KMS-11 (cell line): ENCODE measurements around the gene ABLIM2.

Experiments
- H2AFZ ChIP-seq: fragments of 200-600 bp; sonication (generic); 2 replicates; pipeline ENCODE4 v1.6.1; 2016; ENCODE audit warnings: antibody characterized with exemption, mixed run types, low read depth
- H3K27ac ChIP-seq: fragments of 200-600 bp; sonication (generic); 2 replicates; pipeline ENCODE4 v1.6.1; 2016; ENCODE audit warnings: mild to moderate bottlenecking, mixed run types
- H3K27me3 ChIP-seq: fragments of 200-600 bp; sonication (generic); 2 replicates; pipeline ENCODE4 v1.6.1; 2017; ENCODE audit warnings: mild to moderate bottlenecking, low read depth, mixed run types, moderate library complexity; ENCODE audit not compliant: insufficient read depth
- H3K36me3 ChIP-seq: fragments of 200-600 bp; sonication (generic); 2 replicates; pipeline ENCODE4 v1.6.1; 2017; ENCODE audit warnings: mild to moderate bottlenecking, mixed run types; ENCODE audit not compliant: insufficient read depth
- H3K4me1 ChIP-seq: fragments of 200-600 bp; sonication (generic); 2 replicates; pipeline ENCODE4 v1.6.1; 2016; ENCODE audit warnings: mild to moderate bottlenecking, low read depth, mixed run types; ENCODE audit not compliant: poor library complexity, severe bottlenecking
- H3K4me2 ChIP-seq: fragments of 200-600 bp; sonication (generic); 2 replicates; pipeline ENCODE4 v1.7.0; 2016; ENCODE audit warnings: mild to moderate bottlenecking, mixed run types
- H3K4me3 ChIP-seq: fragments of 200-600 bp; sonication (generic); IDR thresholded peaks from 2 replicates; pipeline ENCODE4 v1.6.1; 2017; ENCODE audit warnings: low read depth, low read length, mixed read lengths; ENCODE audit not compliant: insufficient read depth
- H3K79me2 ChIP-seq: fragments of 200-600 bp; sonication (generic); 2 replicates; pipeline ENCODE4 v1.6.1; 2016; ENCODE audit warnings: low read depth, mixed run types; ENCODE audit not compliant: insufficient read depth
- H3K9ac ChIP-seq: fragments of 200-600 bp; sonication (generic); 2 replicates; pipeline ENCODE4 v1.6.1; 2016; ENCODE audit warnings: mild to moderate bottlenecking, mixed run types
- H4K20me1 ChIP-seq: fragments of 200-600 bp; sonication (generic); 2 replicates; pipeline ENCODE4 v1.6.1; 2016; ENCODE audit warnings: mild to moderate bottlenecking, mixed run types; ENCODE audit not compliant: insufficient read depth
- TF ChIP-seq, protein P1 (sequence below): fragments of 200-600 bp; sonication (generic); conservative IDR thresholded peaks from 2 replicates; pipeline ENCODE4 v1.6.1; 2017; ENCODE audit warnings: low read depth, mild to moderate bottlenecking, antibody characterized with exemption, low read length, moderate library complexity, mixed read lengths

The ABLIM2 gene

DNA sequence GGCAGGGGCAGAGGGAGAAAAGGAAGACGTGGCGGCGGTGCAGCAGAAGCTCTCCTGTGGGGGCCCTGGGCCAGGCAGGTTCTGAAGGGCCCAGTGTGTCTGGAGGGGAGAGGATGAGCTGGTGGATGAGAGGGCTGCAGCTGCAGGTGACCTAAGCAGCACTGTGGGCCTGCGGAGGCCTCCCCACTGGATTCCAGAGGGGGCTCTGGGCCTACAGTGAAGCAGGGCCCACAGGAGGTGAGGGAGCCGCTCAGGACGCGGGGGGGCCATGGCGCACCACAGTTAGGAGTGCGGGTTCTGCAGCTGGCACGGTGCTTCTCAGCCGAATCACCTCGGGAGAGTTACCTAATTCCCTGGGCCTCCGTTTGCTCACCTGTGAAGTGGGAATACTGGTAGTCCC lies 10.5 kb downstream of the ABLIM2 start:
- Histone ChIP-seq H3K4me1 (no peaks in the 10 kb centered on the region), H3K27me3 (no peaks in the 10 kb centered on the region), H3K9ac (no peak overlapping the region), H3K27ac (no peak overlapping the region), H2AFZ (no peak overlapping the region), H3K79me2 (no peaks in the 10 kb centered on the region), H3K36me3 (no peaks in the 10 kb centered on the region), H3K4me3 (no peak overlapping the region), H3K4me2 (no peak overlapping the region), H4K20me1 (no peaks in the 10 kb centered on the region)
- TF ChIP-seq, protein P1, sequence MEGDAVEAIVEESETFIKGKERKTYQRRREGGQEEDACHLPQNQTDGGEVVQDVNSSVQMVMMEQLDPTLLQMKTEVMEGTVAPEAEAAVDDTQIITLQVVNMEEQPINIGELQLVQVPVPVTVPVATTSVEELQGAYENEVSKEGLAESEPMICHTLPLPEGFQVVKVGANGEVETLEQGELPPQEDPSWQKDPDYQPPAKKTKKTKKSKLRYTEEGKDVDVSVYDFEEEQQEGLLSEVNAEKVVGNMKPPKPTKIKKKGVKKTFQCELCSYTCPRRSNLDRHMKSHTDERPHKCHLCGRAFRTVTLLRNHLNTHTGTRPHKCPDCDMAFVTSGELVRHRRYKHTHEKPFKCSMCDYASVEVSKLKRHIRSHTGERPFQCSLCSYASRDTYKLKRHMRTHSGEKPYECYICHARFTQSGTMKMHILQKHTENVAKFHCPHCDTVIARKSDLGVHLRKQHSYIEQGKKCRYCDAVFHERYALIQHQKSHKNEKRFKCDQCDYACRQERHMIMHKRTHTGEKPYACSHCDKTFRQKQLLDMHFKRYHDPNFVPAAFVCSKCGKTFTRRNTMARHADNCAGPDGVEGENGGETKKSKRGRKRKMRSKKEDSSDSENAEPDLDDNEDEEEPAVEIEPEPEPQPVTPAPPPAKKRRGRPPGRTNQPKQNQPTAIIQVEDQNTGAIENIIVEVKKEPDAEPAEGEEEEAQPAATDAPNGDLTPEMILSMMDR = no peak

- TF ChIP-seq, protein P1 = no peak
- Histone ChIP-seq H2AFZ (no peak overlapping the region), H3K4me1 (no peaks in the 10 kb centered on the region), H3K36me3 (no peaks in the 10 kb centered on the region), H3K4me3 (no peak overlapping the region), H4K20me1 (no peaks in the 10 kb centered on the region), H3K27ac (no peak overlapping the region), H3K4me2 (no peak overlapping the region), H3K79me2 (no peaks in the 10 kb centered on the region), H3K27me3 (no peaks in the 10 kb centered on the region), H3K9ac (no peak overlapping the region)
Measured at GRCh38 chr4:8147231-8147970, 11.2 kb downstream of the ABLIM2 start.

GRCh38 chr4:8146157-8146556 lies 12.5 kb downstream of the ABLIM2 start:
- H3K4me2 ChIP-seq = no peak overlapping the region
- H3K27ac ChIP-seq = no peak overlapping the region
- H3K4me3 ChIP-seq = no peak overlapping the region
- H3K9ac ChIP-seq = no peak overlapping the region
- no peaks in the 10 kb centered on the region for H3K79me2 ChIP-seq
- H3K36me3 ChIP-seq = no peaks in the 10 kb centered on the region
- no peaks in the 10 kb centered on the region for H3K27me3 ChIP-seq
- TF ChIP-seq, protein P1 = no peak
- H4K20me1 ChIP-seq = no peaks in the 10 kb centered on the region
- H3K4me1 ChIP-seq = no peaks in the 10 kb centered on the region
- H2AFZ ChIP-seq = no peak overlapping the region

- H3K9ac ChIP-seq = no peak overlapping the region
- TF ChIP-seq, protein P1 = no peak
- H3K4me3 ChIP-seq = no peak overlapping the region
- H4K20me1 ChIP-seq = no peaks in the 10 kb centered on the region
- no peaks in the 10 kb centered on the region for H3K4me1 ChIP-seq
- H3K4me2 ChIP-seq = no peak overlapping the region
- no peak overlapping the region for H2AFZ ChIP-seq
- no peak overlapping the region for H3K27ac ChIP-seq
- H3K27me3 ChIP-seq = no peaks in the 10 kb centered on the region
- H3K79me2 ChIP-seq = no peaks in the 10 kb centered on the region
- no peaks in the 10 kb centered on the region for H3K36me3 ChIP-seq
Measured at GRCh38 chr4:8144359-8144758, 14.3 kb downstream of the ABLIM2 start.
